Peyer's patch (tissue), 4 donors: ENCODE data around the gene SLC31A2.

Experiments used
- POLR2A ChIP-seq, 2 donors: fragments of 450-650 bp; IDR thresholded peaks; one replicate each; pipeline ENCODE4 v1.5.1; 2017; ENCODE audit warnings: antibody characterized with exemption in 2 of 2, mild to moderate bottlenecking in 2 of 2, moderate library complexity in 2 of 2
- TF ChIP-seq, protein P1 (sequence below), 6 experiments: fragments of 450-650 bp in 4 of 6; fragments of 200-600 bp in 2 of 6; sonication (generic) in 1 of 6; IDR thresholded peaks; one replicate each; pipeline ENCODE4 v1.5.1; 2017 to 2019; ENCODE audit warnings: antibody characterized with exemption in 6 of 6, mild to moderate bottlenecking in 3 of 6, moderate library complexity in 1 of 6

DNA sequence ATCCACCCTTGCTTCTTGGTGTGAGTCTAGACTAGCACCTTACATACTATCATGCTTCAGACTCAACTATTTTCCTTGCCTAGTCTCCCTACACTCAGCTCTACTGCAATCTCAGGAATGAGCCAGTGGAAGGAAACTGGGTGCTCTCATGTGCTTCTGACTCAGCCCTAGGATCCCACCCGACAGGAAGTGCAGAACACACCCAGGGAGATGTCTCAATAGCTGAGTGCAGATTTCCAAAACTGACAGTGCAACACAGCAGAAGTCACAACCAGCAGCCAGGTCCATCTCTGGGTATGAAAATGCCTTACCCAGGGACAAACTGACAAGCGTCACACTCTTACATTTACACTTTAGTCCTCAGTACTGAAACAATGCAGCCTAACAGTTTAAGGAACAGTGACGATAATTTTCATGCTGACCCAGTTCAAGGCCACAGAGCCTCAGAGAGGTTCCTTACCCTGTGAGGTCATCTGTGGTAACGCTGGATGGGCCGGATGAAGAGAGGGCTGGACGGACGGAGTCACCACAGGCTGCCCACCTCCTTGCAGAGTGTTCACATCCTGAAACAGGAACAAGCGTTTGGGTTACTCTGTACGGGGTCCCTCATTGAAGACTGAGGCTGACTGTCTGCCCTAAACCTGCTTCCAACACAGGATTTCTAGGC is 37.3 kb downstream of the SLC31A2 start:
- TF ChIP-seq POLR2A (IDR thresholded peaks at IDR 0.05): no peak
- TF ChIP-seq, protein P1, sequence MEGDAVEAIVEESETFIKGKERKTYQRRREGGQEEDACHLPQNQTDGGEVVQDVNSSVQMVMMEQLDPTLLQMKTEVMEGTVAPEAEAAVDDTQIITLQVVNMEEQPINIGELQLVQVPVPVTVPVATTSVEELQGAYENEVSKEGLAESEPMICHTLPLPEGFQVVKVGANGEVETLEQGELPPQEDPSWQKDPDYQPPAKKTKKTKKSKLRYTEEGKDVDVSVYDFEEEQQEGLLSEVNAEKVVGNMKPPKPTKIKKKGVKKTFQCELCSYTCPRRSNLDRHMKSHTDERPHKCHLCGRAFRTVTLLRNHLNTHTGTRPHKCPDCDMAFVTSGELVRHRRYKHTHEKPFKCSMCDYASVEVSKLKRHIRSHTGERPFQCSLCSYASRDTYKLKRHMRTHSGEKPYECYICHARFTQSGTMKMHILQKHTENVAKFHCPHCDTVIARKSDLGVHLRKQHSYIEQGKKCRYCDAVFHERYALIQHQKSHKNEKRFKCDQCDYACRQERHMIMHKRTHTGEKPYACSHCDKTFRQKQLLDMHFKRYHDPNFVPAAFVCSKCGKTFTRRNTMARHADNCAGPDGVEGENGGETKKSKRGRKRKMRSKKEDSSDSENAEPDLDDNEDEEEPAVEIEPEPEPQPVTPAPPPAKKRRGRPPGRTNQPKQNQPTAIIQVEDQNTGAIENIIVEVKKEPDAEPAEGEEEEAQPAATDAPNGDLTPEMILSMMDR (IDR thresholded peaks at IDR 0.05): no peak
